GM12878 (cell line): ENCODE results near the gene KCTD19. TPM values are rescaled to one million over a fixed set of nuclear protein-coding genes. Genes with fewer than 3 reads are reported as not detected.

Experiments
- ASH2L ChIP-seq: fragments of 300-600, 200-600 bp; sonication (generic); IDR thresholded peaks from 2 replicates; pipeline ENCODE4 v1.6.1; 2017; ENCODE audit warnings: low read depth, mild to moderate bottlenecking, borderline replicate concordance
- BHLHE40 ChIP-seq, 2 experiments: fragments of 450-650 bp in 1 of 2; IDR thresholded peaks; 2 replicates each; pipeline ENCODE4 v1.6.1; 2011 to 2017; ENCODE audit warnings: low read depth in 2 of 2, borderline replicate concordance in 1 of 2, improper control_type of control experiment in 1 of 2, low read length in 1 of 2, mild to moderate bottlenecking in 1 of 2
- CHD4 ChIP-seq: fragments of 200-600 bp; sonication (generic); IDR thresholded peaks from 2 replicates; pipeline ENCODE4 v1.6.1; 2016; ENCODE audit warnings: mild to moderate bottlenecking
- ETV6 ChIP-seq, 2 experiments: fragments of 450-650 bp in 1 of 2; IDR thresholded peaks in 1 of 2; conservative IDR thresholded peaks in 1 of 2; 2 replicates each; pipeline ENCODE4 v1.6.1; 2014; ENCODE audit warnings: antibody characterized with exemption in 1 of 2, borderline replicate concordance in 1 of 2, low read depth in 1 of 2, mild to moderate bottlenecking in 1 of 2, moderate library complexity in 1 of 2
- HDGF ChIP-seq: fragments of 450-650 bp; IDR thresholded peaks from 2 replicates; pipeline ENCODE4 v1.6.1; 2016; ENCODE audit warnings: antibody characterized with exemption
- IRF4 ChIP-seq: IDR thresholded peaks from 2 replicates; pipeline ENCODE4 v1.6.1; 2011; ENCODE audit warnings: low read depth, low read length
- KDM1A ChIP-seq: fragments of 200-600 bp; sonication (generic); IDR thresholded peaks from 2 replicates; pipeline ENCODE4 v1.6.1; 2016; ENCODE audit warnings: borderline replicate concordance
- MXI1 ChIP-seq: fragments of 150-350 bp; IDR thresholded peaks from 2 replicates; pipeline ENCODE4 v1.6.1; 2011; ENCODE audit warnings: low read depth, mild to moderate bottlenecking, inconsistent platforms, low read length, improper control_type of control experiment
- NFYB ChIP-seq: IDR thresholded peaks from 2 replicates; pipeline ENCODE4 v1.6.1; 2011; ENCODE audit warnings: low read depth, mild to moderate bottlenecking, low read length, improper control_type of control experiment, moderate library complexity; ENCODE audit not compliant: insufficient read depth
- PAX5 ChIP-seq: IDR thresholded peaks from 2 replicates; pipeline ENCODE4 v1.6.1; 2011; ENCODE audit warnings: low read depth, low read length, borderline replicate concordance
- PAX8 ChIP-seq: fragments of 450-650 bp; IDR thresholded peaks from 2 replicates; pipeline ENCODE4 v1.6.1; 2017; ENCODE audit warnings: mild to moderate bottlenecking, moderate library complexity
- RCOR1 ChIP-seq: conservative IDR thresholded peaks from 2 replicates; pipeline ENCODE4 v1.6.1; 2012; ENCODE audit warnings: low read depth, low read length, improper control_type of control experiment
- TAF1 ChIP-seq: IDR thresholded peaks from 2 replicates; pipeline ENCODE4 v1.6.1; 2011; ENCODE audit warnings: mild to moderate bottlenecking, low read depth, low read length, borderline replicate concordance
- TCF3 ChIP-seq: IDR thresholded peaks from 2 replicates; pipeline ENCODE4 v1.6.1; 2012; ENCODE audit warnings: low read depth, mild to moderate bottlenecking, low read length, borderline replicate concordance; ENCODE audit not compliant: insufficient read depth
- YBX1 ChIP-seq: fragments of 450-650 bp; IDR thresholded peaks from 2 replicates; pipeline ENCODE4 v1.6.1; 2016; ENCODE audit warnings: antibody characterized with exemption
- ZBED1 ChIP-seq: IDR thresholded peaks from 2 replicates; pipeline ENCODE4 v1.6.1; 2016; ENCODE audit warnings: borderline replicate concordance
- ZNF207 ChIP-seq: fragments of 450-650 bp; IDR thresholded peaks from 2 replicates; pipeline ENCODE4 v1.6.1; 2014; ENCODE audit warnings: antibody characterized with exemption, mild to moderate bottlenecking, borderline replicate concordance
- polyA plus RNA-seq, 11 experiments: library from polyadenylated mRNA; depleted of rRNA in 4 of 11; unstranded in 6 of 11; stranded (reverse) in 5 of 11; fragments of >200 nt; fragmentation: Nextera tagmentation in 4 of 11; fragmentation: Illumina TruSeq in 1 of 11; extraction: Ambion mirVana in 4 of 11; extraction: Trizol in 1 of 11; gene quantifications; 1 replicate in 1 of 11; 2 replicates in 10 of 11; pipeline versions ENCODE4 v1.2.1 to v1.2.3, GENCODE V29; 2011 to 2016; ENCODE audit warnings: inconsistent platforms in 2 of 11, missing spikeins in 2 of 11, low read depth in 1 of 11
- total RNA-seq, 4 experiments: library from RNA; depleted of rRNA in 3 of 4; stranded (reverse); fragments of >200 nt in 3 of 4; fragmentation: Illumina TruSeq in 1 of 4; extraction: Trizol in 1 of 4; gene quantifications; 2 replicates each; pipeline versions ENCODE4 v1.2.1 to v1.2.3, GENCODE V29; 2013 to 2021
- TF ChIP-seq, protein P1 (sequence below): fragments of 450-650 bp; IDR thresholded peaks from 2 replicates; pipeline ENCODE4 v1.6.1; 2014; ENCODE audit warnings: mild to moderate bottlenecking
- TF ChIP-seq, protein P2 (sequence below): fragments of 450-650 bp; IDR thresholded peaks from 2 replicates; pipeline ENCODE4 v1.6.1; 2017; ENCODE audit warnings: mild to moderate bottlenecking
- TF ChIP-seq, protein P3 (sequence below), 3 experiments: IDR thresholded peaks in 2 of 3; conservative IDR thresholded peaks in 1 of 3; 2 replicates each; pipeline ENCODE4 v1.5.1; 2011; ENCODE audit warnings: low read depth in 3 of 3, low read length in 3 of 3, mild to moderate bottlenecking in 3 of 3, control low read depth in 2 of 3, moderate library complexity in 2 of 3, inconsistent platforms in 1 of 3, mixed read lengths in 1 of 3; ENCODE audit not compliant: control insufficient read depth in 2 of 3, insufficient read depth in 1 of 3; ENCODE audit errors: extremely low read depth in 1 of 3
- TF ChIP-seq, protein P4 (sequence below): fragments of 450-650 bp; IDR thresholded peaks from 2 replicates; pipeline ENCODE4 v1.6.1; 2016; ENCODE audit warnings: mild to moderate bottlenecking, moderate library complexity, borderline replicate concordance

Gene KCTD19
- total and polyA plus RNA-seq, 10 of the 15 experiments (the other 5 are each of a cell fraction or from before 2014, with no cell fraction given), result 1.6 to 8.9 (median 3.9) TPM

DNA sequence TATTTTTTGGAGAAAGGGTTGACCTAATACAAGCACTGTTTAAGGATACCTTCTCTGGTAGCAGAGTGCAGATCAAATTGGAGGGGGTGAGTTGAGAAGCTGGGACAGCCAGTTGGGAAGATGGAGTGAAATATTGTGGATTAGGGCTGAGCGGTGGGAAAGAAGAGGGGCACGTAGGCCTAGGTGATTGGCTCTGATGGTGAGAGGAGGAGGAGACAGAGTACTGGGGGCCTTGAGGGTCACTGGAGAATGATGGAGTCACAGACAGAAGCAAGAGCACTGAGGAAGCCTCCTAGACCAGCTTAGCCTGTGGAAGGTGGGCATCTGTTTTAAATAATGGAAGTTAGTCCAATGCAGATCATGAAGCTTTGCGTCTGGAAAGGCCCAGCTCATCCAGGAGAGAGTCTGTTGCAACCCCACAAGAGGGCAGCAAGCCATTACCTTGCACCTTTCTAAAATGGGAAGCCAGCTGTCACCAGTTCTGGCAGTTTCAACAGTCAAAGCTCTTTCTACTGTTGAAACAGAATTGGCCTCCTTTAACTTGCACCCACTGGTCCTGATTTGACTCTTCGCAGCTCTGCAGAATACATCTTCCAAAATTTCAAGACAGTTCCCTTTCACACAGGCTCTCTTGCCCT lies 66.0 kb downstream of the KCTD19 start (continued):
- TF ChIP-seq, protein P1, sequence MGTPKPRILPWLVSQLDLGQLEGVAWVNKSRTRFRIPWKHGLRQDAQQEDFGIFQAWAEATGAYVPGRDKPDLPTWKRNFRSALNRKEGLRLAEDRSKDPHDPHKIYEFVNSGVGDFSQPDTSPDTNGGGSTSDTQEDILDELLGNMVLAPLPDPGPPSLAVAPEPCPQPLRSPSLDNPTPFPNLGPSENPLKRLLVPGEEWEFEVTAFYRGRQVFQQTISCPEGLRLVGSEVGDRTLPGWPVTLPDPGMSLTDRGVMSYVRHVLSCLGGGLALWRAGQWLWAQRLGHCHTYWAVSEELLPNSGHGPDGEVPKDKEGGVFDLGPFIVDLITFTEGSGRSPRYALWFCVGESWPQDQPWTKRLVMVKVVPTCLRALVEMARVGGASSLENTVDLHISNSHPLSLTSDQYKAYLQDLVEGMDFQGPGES, result no peak
- 0 out of 2 replicates have a peak, but pooled peaks have one; percentile 22 for TF ChIP-seq IRF4
- TF ChIP-seq, protein P2, sequence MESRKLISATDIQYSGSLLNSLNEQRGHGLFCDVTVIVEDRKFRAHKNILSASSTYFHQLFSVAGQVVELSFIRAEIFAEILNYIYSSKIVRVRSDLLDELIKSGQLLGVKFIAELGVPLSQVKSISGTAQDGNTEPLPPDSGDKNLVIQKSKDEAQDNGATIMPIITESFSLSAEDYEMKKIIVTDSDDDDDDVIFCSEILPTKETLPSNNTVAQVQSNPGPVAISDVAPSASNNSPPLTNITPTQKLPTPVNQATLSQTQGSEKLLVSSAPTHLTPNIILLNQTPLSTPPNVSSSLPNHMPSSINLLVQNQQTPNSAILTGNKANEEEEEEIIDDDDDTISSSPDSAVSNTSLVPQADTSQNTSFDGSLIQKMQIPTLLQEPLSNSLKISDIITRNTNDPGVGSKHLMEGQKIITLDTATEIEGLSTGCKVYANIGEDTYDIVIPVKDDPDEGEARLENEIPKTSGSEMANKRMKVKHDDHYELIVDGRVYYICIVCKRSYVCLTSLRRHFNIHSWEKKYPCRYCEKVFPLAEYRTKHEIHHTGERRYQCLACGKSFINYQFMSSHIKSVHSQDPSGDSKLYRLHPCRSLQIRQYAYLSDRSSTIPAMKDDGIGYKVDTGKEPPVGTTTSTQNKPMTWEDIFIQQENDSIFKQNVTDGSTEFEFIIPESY, result no peak
- no peak for TF ChIP-seq NFYB
- TF ChIP-seq ZNF207, result no peak
- no peak for TF ChIP-seq PAX5
- TF ChIP-seq MXI1, result no peak
- TF ChIP-seq, protein P3, sequence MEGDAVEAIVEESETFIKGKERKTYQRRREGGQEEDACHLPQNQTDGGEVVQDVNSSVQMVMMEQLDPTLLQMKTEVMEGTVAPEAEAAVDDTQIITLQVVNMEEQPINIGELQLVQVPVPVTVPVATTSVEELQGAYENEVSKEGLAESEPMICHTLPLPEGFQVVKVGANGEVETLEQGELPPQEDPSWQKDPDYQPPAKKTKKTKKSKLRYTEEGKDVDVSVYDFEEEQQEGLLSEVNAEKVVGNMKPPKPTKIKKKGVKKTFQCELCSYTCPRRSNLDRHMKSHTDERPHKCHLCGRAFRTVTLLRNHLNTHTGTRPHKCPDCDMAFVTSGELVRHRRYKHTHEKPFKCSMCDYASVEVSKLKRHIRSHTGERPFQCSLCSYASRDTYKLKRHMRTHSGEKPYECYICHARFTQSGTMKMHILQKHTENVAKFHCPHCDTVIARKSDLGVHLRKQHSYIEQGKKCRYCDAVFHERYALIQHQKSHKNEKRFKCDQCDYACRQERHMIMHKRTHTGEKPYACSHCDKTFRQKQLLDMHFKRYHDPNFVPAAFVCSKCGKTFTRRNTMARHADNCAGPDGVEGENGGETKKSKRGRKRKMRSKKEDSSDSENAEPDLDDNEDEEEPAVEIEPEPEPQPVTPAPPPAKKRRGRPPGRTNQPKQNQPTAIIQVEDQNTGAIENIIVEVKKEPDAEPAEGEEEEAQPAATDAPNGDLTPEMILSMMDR (IDR thresholded peaks at IDR 0.05 in 2 of 3, conservative IDR thresholded peaks at IDR 0.05 in 1 of 3; ENCODE audit: control insufficient read depth in 2 of 3, extremely low read depth in 1 of 3, insufficient read depth in 1 of 3, low read depth in 3 of 3, low read length in 3 of 3), result peak; percentile 77 to 81 (median 80)
- no peak for TF ChIP-seq YBX1
- no peak for TF ChIP-seq ETV6 (conservative IDR thresholded peaks at IDR 0.05 in 1 of 2, IDR thresholded peaks at IDR 0.05 in 1 of 2; ENCODE audit: borderline replicate concordance in 1 of 2, low read depth in 1 of 2)
- TF ChIP-seq ZBED1, result no peak
- no peak for TF ChIP-seq RCOR1
- TF ChIP-seq ASH2L, result no peak
- peak; percentile 82; the same call in 1 of the 2 replicates for TF ChIP-seq TCF3
- TF ChIP-seq PAX8, result no peak
- no peak for TF ChIP-seq KDM1A
- TF ChIP-seq CHD4, result no peak
- no peak for TF ChIP-seq BHLHE40 (IDR thresholded peaks at IDR 0.05; ENCODE audit: borderline replicate concordance in 1 of 2, low read depth in 2 of 2, low read length in 1 of 2)
- TF ChIP-seq HDGF, result no peak
- no peak for TF ChIP-seq TAF1
- TF ChIP-seq, protein P4, sequence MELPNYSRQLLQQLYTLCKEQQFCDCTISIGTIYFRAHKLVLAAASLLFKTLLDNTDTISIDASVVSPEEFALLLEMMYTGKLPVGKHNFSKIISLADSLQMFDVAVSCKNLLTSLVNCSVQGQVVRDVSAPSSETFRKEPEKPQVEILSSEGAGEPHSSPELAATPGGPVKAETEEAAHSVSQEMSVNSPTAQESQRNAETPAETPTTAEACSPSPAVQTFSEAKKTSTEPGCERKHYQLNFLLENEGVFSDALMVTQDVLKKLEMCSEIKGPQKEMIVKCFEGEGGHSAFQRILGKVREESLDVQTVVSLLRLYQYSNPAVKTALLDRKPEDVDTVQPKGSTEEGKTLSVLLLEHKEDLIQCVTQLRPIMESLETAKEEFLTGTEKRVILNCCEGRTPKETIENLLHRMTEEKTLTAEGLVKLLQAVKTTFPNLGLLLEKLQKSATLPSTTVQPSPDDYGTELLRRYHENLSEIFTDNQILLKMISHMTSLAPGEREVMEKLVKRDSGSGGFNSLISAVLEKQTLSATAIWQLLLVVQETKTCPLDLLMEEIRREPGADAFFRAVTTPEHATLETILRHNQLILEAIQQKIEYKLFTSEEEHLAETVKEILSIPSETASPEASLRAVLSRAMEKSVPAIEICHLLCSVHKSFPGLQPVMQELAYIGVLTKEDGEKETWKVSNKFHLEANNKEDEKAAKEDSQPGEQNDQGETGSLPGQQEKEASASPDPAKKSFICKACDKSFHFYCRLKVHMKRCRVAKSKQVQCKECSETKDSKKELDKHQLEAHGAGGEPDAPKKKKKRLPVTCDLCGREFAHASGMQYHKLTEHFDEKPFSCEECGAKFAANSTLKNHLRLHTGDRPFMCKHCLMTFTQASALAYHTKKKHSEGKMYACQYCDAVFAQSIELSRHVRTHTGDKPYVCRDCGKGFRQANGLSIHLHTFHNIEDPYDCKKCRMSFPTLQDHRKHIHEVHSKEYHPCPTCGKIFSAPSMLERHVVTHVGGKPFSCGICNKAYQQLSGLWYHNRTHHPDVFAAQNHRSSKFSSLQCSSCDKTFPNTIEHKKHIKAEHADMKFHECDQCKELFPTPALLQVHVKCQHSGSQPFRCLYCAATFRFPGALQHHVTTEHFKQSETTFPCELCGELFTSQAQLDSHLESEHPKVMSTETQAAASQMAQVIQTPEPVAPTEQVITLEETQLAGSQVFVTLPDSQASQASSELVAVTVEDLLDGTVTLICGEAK, result no peak
